ENCODE results near the gene CYP2J2.

The CYP2J2 gene

GRCh38 chr1:59900640-59901039 is 25.9 kb downstream of the CYP2J2 start:
- H3K27me3 ChIP-seq (ENCODE audit: insufficient read depth, low read length) = no peaks in the 10 kb centered on the region
- H3K4me2 ChIP-seq (ENCODE audit: low read length) = no peak overlapping the region
- H3K79me2 ChIP-seq (ENCODE audit: insufficient read depth, low read length) = no peaks in the 10 kb centered on the region
- H3K9me2 ChIP-seq (ENCODE audit: low read depth, low read length) = no peaks in the 10 kb centered on the region
- no peaks in the 10 kb centered on the region for H3K4me1 ChIP-seq (ENCODE audit: insufficient read depth, low read length, severe bottlenecking)
- H4K20me1 ChIP-seq (ENCODE audit: insufficient read depth, low read length) = no peaks in the 10 kb centered on the region
- H3F3A ChIP-seq (ENCODE audit: insufficient read depth, low read length) = no peaks in the 10 kb centered on the region
- H3K36me3 ChIP-seq (ENCODE audit: insufficient read depth, low read length) = no peaks in the 10 kb centered on the region
- TF ChIP-seq EZH2 (IDR thresholded peaks at IDR 0.05; ENCODE audit: borderline replicate concordance, low read length) = no peak
- TF ChIP-seq, protein P1, sequence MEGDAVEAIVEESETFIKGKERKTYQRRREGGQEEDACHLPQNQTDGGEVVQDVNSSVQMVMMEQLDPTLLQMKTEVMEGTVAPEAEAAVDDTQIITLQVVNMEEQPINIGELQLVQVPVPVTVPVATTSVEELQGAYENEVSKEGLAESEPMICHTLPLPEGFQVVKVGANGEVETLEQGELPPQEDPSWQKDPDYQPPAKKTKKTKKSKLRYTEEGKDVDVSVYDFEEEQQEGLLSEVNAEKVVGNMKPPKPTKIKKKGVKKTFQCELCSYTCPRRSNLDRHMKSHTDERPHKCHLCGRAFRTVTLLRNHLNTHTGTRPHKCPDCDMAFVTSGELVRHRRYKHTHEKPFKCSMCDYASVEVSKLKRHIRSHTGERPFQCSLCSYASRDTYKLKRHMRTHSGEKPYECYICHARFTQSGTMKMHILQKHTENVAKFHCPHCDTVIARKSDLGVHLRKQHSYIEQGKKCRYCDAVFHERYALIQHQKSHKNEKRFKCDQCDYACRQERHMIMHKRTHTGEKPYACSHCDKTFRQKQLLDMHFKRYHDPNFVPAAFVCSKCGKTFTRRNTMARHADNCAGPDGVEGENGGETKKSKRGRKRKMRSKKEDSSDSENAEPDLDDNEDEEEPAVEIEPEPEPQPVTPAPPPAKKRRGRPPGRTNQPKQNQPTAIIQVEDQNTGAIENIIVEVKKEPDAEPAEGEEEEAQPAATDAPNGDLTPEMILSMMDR (IDR thresholded peaks at IDR 0.05; ENCODE audit: low read length) = no peak
- no peaks in the 10 kb centered on the region for H3K9me3 ChIP-seq (ENCODE audit: low read length)
- no peak overlapping the region for H3K27ac ChIP-seq (ENCODE audit: low read depth, low read length, poor library complexity, severe bottlenecking)
- H2AFZ ChIP-seq (ENCODE audit: low read length) = no peak overlapping the region
- H3K9ac ChIP-seq (ENCODE audit: low read length) = no peak overlapping the region
- no peak overlapping the region for H3K4me3 ChIP-seq (ENCODE audit: low read depth, low read length, poor library complexity, severe bottlenecking)

- Histone ChIP-seq H2AFZ (ENCODE audit: low read length) (no peak overlapping the region), H3K9me3 (ENCODE audit: low read length) (no peaks in the 10 kb centered on the region), H3K9ac (ENCODE audit: low read length) (no peak overlapping the region), H3F3A (ENCODE audit: insufficient read depth, low read length) (no peaks in the 10 kb centered on the region), H3K4me3 (ENCODE audit: low read depth, low read length, poor library complexity, severe bottlenecking) (no peak overlapping the region), H3K27me3 (ENCODE audit: insufficient read depth, low read length) (no peaks in the 10 kb centered on the region), H3K4me2 (ENCODE audit: low read length) (no peak overlapping the region), H3K79me2 (ENCODE audit: insufficient read depth, low read length) (no peaks in the 10 kb centered on the region), H4K20me1 (ENCODE audit: insufficient read depth, low read length) (no peaks in the 10 kb centered on the region), H3K36me3 (ENCODE audit: insufficient read depth, low read length) (no peaks in the 10 kb centered on the region), H3K27ac (ENCODE audit: low read depth, low read length, poor library complexity, severe bottlenecking) (no peak overlapping the region), H3K4me1 (ENCODE audit: insufficient read depth, low read length, severe bottlenecking) (no peaks in the 10 kb centered on the region), H3K9me2 (ENCODE audit: low read depth, low read length) (no peaks in the 10 kb centered on the region)
- TF ChIP-seq, protein P1 (IDR thresholded peaks at IDR 0.05; ENCODE audit: low read length) = no peak
- TF ChIP-seq EZH2 (IDR thresholded peaks at IDR 0.05; ENCODE audit: borderline replicate concordance, low read length) = no peak
Measured at GRCh38 chr1:59898927-59899326, 27.6 kb downstream of the CYP2J2 start.

DNA sequence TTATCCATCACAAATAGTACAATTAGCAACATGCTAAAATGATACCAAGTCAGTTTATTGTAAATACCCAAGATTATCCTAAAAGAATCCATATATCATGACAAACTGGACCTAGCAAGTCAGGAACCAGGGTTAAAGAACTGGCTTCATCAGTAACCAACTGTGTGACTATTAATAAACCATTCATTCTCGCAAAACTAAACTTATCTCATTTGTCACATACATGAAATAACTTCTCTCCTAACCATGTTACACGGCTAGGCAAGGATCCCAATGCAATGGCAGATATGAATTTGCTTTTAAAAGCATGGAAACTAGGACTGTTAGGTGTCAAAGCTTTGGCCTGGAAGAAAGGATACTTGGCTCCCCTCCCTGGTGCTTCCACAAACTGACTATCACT is 29.4 kb downstream of the CYP2J2 start:
- no peaks in the 10 kb centered on the region for H3K36me3 ChIP-seq (ENCODE audit: insufficient read depth, low read length)
- H3K27me3 ChIP-seq (ENCODE audit: insufficient read depth, low read length) = no peaks in the 10 kb centered on the region
- no peak overlapping the region for H2AFZ ChIP-seq (ENCODE audit: low read length)
- H3K9ac ChIP-seq (ENCODE audit: low read length) = no peak overlapping the region
- no peaks in the 10 kb centered on the region for H3F3A ChIP-seq (ENCODE audit: insufficient read depth, low read length)
- H3K4me2 ChIP-seq (ENCODE audit: low read length) = no peak overlapping the region
- no peaks in the 10 kb centered on the region for H3K79me2 ChIP-seq (ENCODE audit: insufficient read depth, low read length)
- H3K27ac ChIP-seq (ENCODE audit: low read depth, low read length, poor library complexity, severe bottlenecking) = no peak overlapping the region
- no peaks in the 10 kb centered on the region for H3K9me2 ChIP-seq (ENCODE audit: low read depth, low read length)
- H3K4me3 ChIP-seq (ENCODE audit: low read depth, low read length, poor library complexity, severe bottlenecking) = no peak overlapping the region
- no peaks in the 10 kb centered on the region for H4K20me1 ChIP-seq (ENCODE audit: insufficient read depth, low read length)
- H3K9me3 ChIP-seq (ENCODE audit: low read length) = no peaks in the 10 kb centered on the region
- TF ChIP-seq, protein P1 (IDR thresholded peaks at IDR 0.05; ENCODE audit: low read length) = no peak
- no peak for TF ChIP-seq EZH2 (IDR thresholded peaks at IDR 0.05; ENCODE audit: borderline replicate concordance, low read length)
- H3K4me1 ChIP-seq (ENCODE audit: insufficient read depth, low read length, severe bottlenecking) = no peaks in the 10 kb centered on the region

All from OCI-LY1 (cell line).